B cell (primary cell): ENCODE data around the gene AREL1. TPM values are rescaled to one million over a fixed set of nuclear protein-coding genes. Genes with fewer than 3 reads are reported as not detected.

ENCODE experiments used
- ATAC-seq: fragments of 200-7000 bp; cut with Tn5 transposase; one replicate; pipeline ENCODE4 v1.10.0; 2021; ENCODE audit warnings: low read depth, mild to moderate bottlenecking, moderate number of reproducible peaks, moderate library complexity
- CTCF ChIA-PET: fragments of 350-600 bp; sonication (Branson Sonifier 250); formaldehyde crosslinking; loops from one replicate; lab custom pipeline; 2021; ENCODE audit warnings: antibody characterized with exemption, inconsistent platforms; lab: Charles Lee
- POLR2A ChIA-PET: fragments of 350-600 bp; sonication (Branson Sonifier 250); formaldehyde crosslinking; loops from one replicate; lab custom pipeline; 2021; ENCODE audit warnings: antibody characterized with exemption; lab: Charles Lee
- DNase-seq: peaks from one replicate; pipeline ENCODE4 v3.0.0; 2013
- H2AFZ ChIP-seq: 2 replicates; pipeline ENCODE4 v1.6.1; 2012; ENCODE audit warnings: mild to moderate bottlenecking, low read depth, low read length; ENCODE audit not compliant: insufficient read depth, poor library complexity, severe bottlenecking
- H3K27ac ChIP-seq, 2 donors: 1 replicate in 1 of 2; 2 replicates in 1 of 2; pipeline ENCODE4 v1.5.1; 2012 to 2013; ENCODE audit warnings: low read length in 2 of 2, mild to moderate bottlenecking in 2 of 2, moderate library complexity in 1 of 2
- H3K27me3 ChIP-seq, 4 experiments: fragments of 200-600 bp in 1 of 4; sonication (generic) in 1 of 4; replicated peaks in 1 of 4; 1 replicate in 2 of 4; 2 replicates in 2 of 4; pipeline versions ENCODE4 v1.6.1 to v1.7.0; 2013 to 2016; ENCODE audit warnings: low read length in 3 of 4, mild to moderate bottlenecking in 2 of 4, mixed read lengths in 1 of 4, moderate library complexity in 1 of 4; ENCODE audit not compliant: insufficient read depth in 4 of 4, control insufficient read depth in 3 of 4; ENCODE audit errors: control extremely low read depth in 1 of 4
- H3K36me3 ChIP-seq, 2 experiments: replicated peaks in 1 of 2; 1 replicate in 1 of 2; 2 replicates in 1 of 2; pipeline versions ENCODE4 v1.6.1 to v1.7.1; 2013; ENCODE audit warnings: low read length in 1 of 2; ENCODE audit not compliant: insufficient read depth in 2 of 2, control insufficient read depth in 1 of 2; ENCODE audit errors: control extremely low read depth in 1 of 2, extremely low read depth in 1 of 2
- H3K4me1 ChIP-seq, 2 donors: fragments of 200-600 bp in 1 of 2; sonication (generic) in 1 of 2; 1 replicate in 1 of 2; 2 replicates in 1 of 2; pipeline versions ENCODE4 v1.5.1 to v1.6.1; 2013 to 2017; ENCODE audit warnings: low read length in 2 of 2; ENCODE audit not compliant: control insufficient read depth in 2 of 2, insufficient read depth in 2 of 2
- H3K4me2 ChIP-seq: replicated peaks from 2 replicates; pipeline ENCODE3; 2012; ENCODE audit warnings: mild to moderate bottlenecking, low read depth, low read length; ENCODE audit not compliant: poor library complexity, severe bottlenecking
- H3K4me3 ChIP-seq, 5 experiments: fragments of 200-600 bp in 1 of 5; sonication (generic) in 1 of 5; 1 replicate in 3 of 5; 2 replicates in 2 of 5; pipeline versions ENCODE4 v1.5.1 to v1.7.0; 2011 to 2016; ENCODE audit warnings: low read length in 4 of 5, mild to moderate bottlenecking in 4 of 5, low read depth in 2 of 5, control low read depth in 1 of 5, moderate library complexity in 1 of 5; ENCODE audit not compliant: insufficient read depth in 1 of 5; ENCODE audit errors: control extremely low read depth in 1 of 5, extremely low read depth in 1 of 5
- H3K79me2 ChIP-seq: fragments of 200-600 bp; sonication (generic); one replicate; pipeline ENCODE4 v1.6.0; 2016; ENCODE audit warnings: low read length; ENCODE audit not compliant: control insufficient read depth, insufficient read depth
- H3K9ac ChIP-seq: fragments of 200-600 bp; sonication (generic); 2 replicates; pipeline ENCODE4 v1.6.1; 2017; ENCODE audit warnings: mild to moderate bottlenecking, low read length, moderate library complexity
- H3K9me3 ChIP-seq, 3 donors: one replicate each; pipeline versions ENCODE4 v1.6.1 to v1.7.1; 2013; ENCODE audit warnings: low read length in 2 of 3; ENCODE audit not compliant: control insufficient read depth in 2 of 3, insufficient read depth in 1 of 3; ENCODE audit errors: control extremely low read depth in 1 of 3
- H4K20me1 ChIP-seq: 2 replicates; pipeline ENCODE4 v1.6.0; 2012; ENCODE audit warnings: mild to moderate bottlenecking, low read length; ENCODE audit not compliant: insufficient read depth, control insufficient read depth, poor library complexity, severe bottlenecking
- H3K27ac Mint-ChIP-seq: one replicate; pipeline ENCODE4 v1.8.0; 2021; ENCODE audit warnings: mixed read lengths
- H3K27me3 Mint-ChIP-seq: one replicate; pipeline ENCODE4 v1.8.0; 2021; ENCODE audit warnings: mixed read lengths
- H3K4me1 Mint-ChIP-seq: one replicate; pipeline ENCODE4 v1.8.0; 2021; ENCODE audit warnings: mixed read lengths
- H3K4me3 Mint-ChIP-seq: one replicate; pipeline ENCODE4 v1.8.0; 2021; ENCODE audit warnings: mixed read lengths
- H3K9me3 Mint-ChIP-seq: one replicate; pipeline ENCODE4 v1.8.0; 2022; ENCODE audit warnings: mixed read lengths; ENCODE audit not compliant: insufficient read depth
- EZH2 ChIP-seq: IDR thresholded peaks from 2 replicates; pipeline ENCODE4 v1.6.1; 2012; ENCODE audit warnings: borderline replicate concordance, low read depth, mild to moderate bottlenecking, moderate library complexity, low read length; ENCODE audit not compliant: insufficient read depth, poor library complexity, severe bottlenecking
- WGBS: methylation state at CpG from one replicate; pipeline ENCODE4 v1.1.5; 2013; ENCODE audit warnings: missing lambda C conversion rate; ENCODE audit not compliant: insufficient coverage; 5-methylcytosine and 5-hydroxymethylcytosine counted together
- intact Hi-C: fragments of 100-400 bp; cut with micrococcal nuclease; formaldehyde crosslinking; loops from one replicate; pipeline ENCODE4 v1.10.0; 2022
- polyA plus RNA-seq: library from polyadenylated mRNA; depleted of rRNA; stranded (reverse); fragments of >200 nt; gene quantifications from 2 replicates; pipeline ENCODE4 v1.2.3, GENCODE V29; 2012
- total RNA-seq, 2 donors: library from RNA; stranded (reverse); fragments of 120-200 nt in 1 of 2; gene quantifications; 1 replicate in 1 of 2; 2 replicates in 1 of 2; pipeline versions ENCODE4 v1.2.3 to v1.2.4, GENCODE V29; 2013 to 2022
- TF ChIP-seq, protein P1 (sequence below): fragments of 200-600 bp; IDR thresholded peaks from one replicate; pipeline ENCODE4 v1.8.0; 2022; ENCODE audit warnings: antibody characterized with exemption, mild to moderate bottlenecking

The AREL1 gene
- total and polyA plus RNA-seq, 2 donors (not counting 1 experiment from before 2014, with no cell fraction given): 19.2 to 39.4 TPM

DNA sequence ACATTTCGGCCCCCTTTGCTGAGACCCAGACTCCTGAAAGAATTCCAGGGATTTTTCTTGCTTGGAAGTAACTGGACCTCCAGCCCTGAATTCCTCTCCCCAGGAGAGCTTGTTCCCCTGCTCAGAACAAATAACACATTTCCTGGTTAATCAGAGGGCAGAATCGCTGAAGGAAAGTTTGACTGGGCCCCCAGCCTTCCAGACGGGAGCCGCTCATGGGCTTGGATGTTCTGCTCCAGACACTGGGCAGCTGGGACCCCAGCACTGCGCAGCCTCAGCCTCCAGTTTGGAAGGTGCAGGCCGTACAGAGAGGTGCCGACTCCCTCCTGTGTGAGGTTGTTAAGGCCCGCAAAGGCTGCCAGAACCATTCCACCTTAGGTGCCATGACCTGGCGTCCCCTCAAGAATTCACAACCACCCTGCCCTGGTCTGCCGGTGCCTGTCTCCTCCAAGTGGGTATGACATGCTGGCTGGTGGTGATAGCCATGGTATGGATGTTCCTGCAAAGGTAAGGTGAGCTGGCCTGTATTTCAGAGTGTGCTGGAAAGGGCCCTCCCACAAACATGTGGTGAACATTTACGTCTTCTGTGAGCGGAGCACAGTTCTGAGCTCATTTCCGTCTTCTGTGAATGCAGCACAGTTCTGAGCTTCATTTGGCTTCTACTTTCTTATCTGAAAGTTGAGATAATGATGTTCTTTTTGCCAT lies 95.7 kb downstream of the AREL1 start:
- no peak overlapping the region for H2AFZ ChIP-seq
- H3K27me3 ChIP-seq: peaks cover 0 to 6% (median 1%) of the 10 kb centered on the region in 4 experiments
- POLR2A ChIA-PET: no interaction called here
- no peaks in the 10 kb centered on the region for H3K9me3 Mint-ChIP-seq
- no peak overlapping the region for H3K9ac ChIP-seq
- H3K79me2 ChIP-seq: no peaks in the 10 kb centered on the region
- H3K4me3 Mint-ChIP-seq: no peak overlapping the region
- intact Hi-C loops: loop anchor here (10.0 kb wide), 1 partner anchor 448 kb away; the partner anchor contains the start of genes ACYP1 and ZC2HC1C
- 100% methylated on average over 7 of the region's 13 CpGs for WGBS
- no peaks in the 10 kb centered on the region for H3K36me3 ChIP-seq
- CTCF ChIA-PET: interaction anchor here (0.6 to 3.0 kb wide), 5 partner anchors 8 to 980 kb away, joined by 3 to 25 read pairs (median 3); no protein-coding TSS in a partner anchor
- DNase-seq (no peak), ATAC-seq (no peak)
- no peak overlapping the region for H3K4me2 ChIP-seq
- peaks cover 13% of the 10 kb centered on the region for H3K27me3 Mint-ChIP-seq
- peaks cover 37 to 47% of the 10 kb centered on the region in 2 donors for H3K4me1 ChIP-seq
- no peaks in the 10 kb centered on the region for H3K9me3 ChIP-seq
- no peak overlapping the region for H3K27ac ChIP-seq
- no peak overlapping the region for H3K4me3 ChIP-seq
- no peak overlapping the region for H3K27ac Mint-ChIP-seq
- H3K4me1 Mint-ChIP-seq: peaks cover 55% of the 10 kb centered on the region
- no peaks in the 10 kb centered on the region for H4K20me1 ChIP-seq
- TF ChIP-seq, protein P1, sequence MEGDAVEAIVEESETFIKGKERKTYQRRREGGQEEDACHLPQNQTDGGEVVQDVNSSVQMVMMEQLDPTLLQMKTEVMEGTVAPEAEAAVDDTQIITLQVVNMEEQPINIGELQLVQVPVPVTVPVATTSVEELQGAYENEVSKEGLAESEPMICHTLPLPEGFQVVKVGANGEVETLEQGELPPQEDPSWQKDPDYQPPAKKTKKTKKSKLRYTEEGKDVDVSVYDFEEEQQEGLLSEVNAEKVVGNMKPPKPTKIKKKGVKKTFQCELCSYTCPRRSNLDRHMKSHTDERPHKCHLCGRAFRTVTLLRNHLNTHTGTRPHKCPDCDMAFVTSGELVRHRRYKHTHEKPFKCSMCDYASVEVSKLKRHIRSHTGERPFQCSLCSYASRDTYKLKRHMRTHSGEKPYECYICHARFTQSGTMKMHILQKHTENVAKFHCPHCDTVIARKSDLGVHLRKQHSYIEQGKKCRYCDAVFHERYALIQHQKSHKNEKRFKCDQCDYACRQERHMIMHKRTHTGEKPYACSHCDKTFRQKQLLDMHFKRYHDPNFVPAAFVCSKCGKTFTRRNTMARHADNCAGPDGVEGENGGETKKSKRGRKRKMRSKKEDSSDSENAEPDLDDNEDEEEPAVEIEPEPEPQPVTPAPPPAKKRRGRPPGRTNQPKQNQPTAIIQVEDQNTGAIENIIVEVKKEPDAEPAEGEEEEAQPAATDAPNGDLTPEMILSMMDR: no peak
- TF ChIP-seq EZH2: no peak

DNA sequence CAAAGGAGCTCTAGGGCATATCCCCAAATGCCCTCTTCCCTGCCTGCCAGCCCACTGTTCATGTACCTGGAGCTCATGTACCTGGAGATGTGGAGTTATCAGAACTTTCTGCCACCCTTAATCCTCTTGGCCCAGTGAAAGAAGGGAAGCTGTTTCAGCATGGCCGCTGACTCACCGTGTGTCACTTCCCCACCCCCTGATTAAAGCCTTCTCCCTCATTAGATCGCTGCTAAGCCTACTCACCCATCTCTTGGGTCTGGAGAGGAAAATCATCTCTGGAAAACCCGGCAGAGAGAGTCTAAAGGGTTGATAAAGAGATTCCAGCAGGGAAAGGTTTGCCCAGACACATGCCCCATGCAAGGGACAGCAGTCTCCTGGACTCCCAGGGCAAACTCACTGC lies 96.4 kb downstream of the AREL1 start:
- intact Hi-C loops: loop anchor here (10.0 kb wide), 1 partner anchor 448 kb away; the partner anchor contains the start of genes ACYP1 and ZC2HC1C
- Histone ChIP-seq H3K4me3 (no peak overlapping the region), H3K9ac (no peak overlapping the region), H3K36me3 (no peaks in the 10 kb centered on the region), H3K9me3 (no peaks in the 10 kb centered on the region), H3K79me2 (no peaks in the 10 kb centered on the region), H3K4me2 (no peak overlapping the region), H3K27me3 (peaks cover 0 to 8% (median 3%) of the 10 kb centered on the region in 4 experiments), H4K20me1 (no peaks in the 10 kb centered on the region), H2AFZ (no peak overlapping the region), H3K4me1 (peaks cover 44 to 52% of the 10 kb centered on the region in 2 donors), H3K27ac (no peak overlapping the region)
- Mint-ChIP-seq H3K4me1 (peaks cover 55% of the 10 kb centered on the region), H3K4me3 (no peak overlapping the region), H3K9me3 (no peaks in the 10 kb centered on the region), H3K27ac (peak overlapping the region; percentile 16), H3K27me3 (peaks cover 13% of the 10 kb centered on the region)
- POLR2A ChIA-PET: no interaction called here
- DNase-seq (no peak), ATAC-seq (no peak)
- WGBS: 100% methylated on average over 1 of the region's 4 CpGs
- TF ChIP-seq EZH2: no peak
- TF ChIP-seq, protein P1: no peak
- CTCF ChIA-PET: interaction anchor here (0.6 kb wide), 1 partner anchor 980 kb away, joined by 6 read pairs; no protein-coding TSS in a partner anchor
